Pancreas (tissue), 10 donors: ENCODE measurements around the gene UGT2B15. TPM values are rescaled to one million over a fixed set of nuclear protein-coding genes. Genes with fewer than 3 reads are reported as not detected.
"Not testable (repeated sequence)": the region's sequence is repeated elsewhere in the genome, so short reads cannot be mapped to it uniquely, and the experiment has no call there.

Source experiments
- ATAC-seq, 4 donors: fragments of 200-7000 bp; cut with Tn5 transposase; one replicate each; pipeline versions ENCODE4 v1.8.0 to v1.9.1; 2020; ENCODE audit warnings: mild to moderate bottlenecking in 4 of 4, moderate library complexity in 4 of 4
- DNase-seq, 6 donors: peaks; one replicate each; pipeline ENCODE4 v3.0.0-alpha.2; 2020
- FAIRE-seq: peaks from 2 replicates; lab custom pipeline; 2012; peaks lifted over from hg19 to GRCh38; lab: Jason Lieb, UNC
- H3K27ac ChIP-seq, 4 donors: fragments of 200-600 bp; sonication (generic); 1 replicate in 3 of 4; 2 replicates in 1 of 4; pipeline versions ENCODE4 v1.5.0 to v1.8.0; 2020
- H3K27me3 ChIP-seq, 4 donors: fragments of 200-600 bp; one replicate each; pipeline ENCODE4 v1.8.0; 2021
- H3K36me3 ChIP-seq, 3 donors: fragments of 200-600 bp; sonication (generic) in 1 of 3; one replicate each; pipeline versions ENCODE4 v1.5.0 to v1.8.0; 2020 to 2021
- H3K4me1 ChIP-seq, 3 donors: fragments of 200-600 bp; one replicate each; pipeline ENCODE4 v1.8.0; 2021
- H3K4me3 ChIP-seq, 4 donors: fragments of 200-600 bp; sonication (generic) in 2 of 4; one replicate each; pipeline versions ENCODE4 v1.5.0 to v1.8.0; 2020 to 2021
- H3K9me3 ChIP-seq, 4 donors: fragments of 200-600 bp; one replicate each; pipeline ENCODE4 v1.8.0; 2021
- CTCF ChIP-seq, 4 donors: fragments of 200-600 bp; sonication (generic) in 3 of 4; IDR thresholded peaks; one replicate each; pipeline versions ENCODE4 v1.5.0 to v1.8.0; 2021; ENCODE audit warnings: antibody characterized with exemption in 4 of 4
- WGBS, 2 donors: extraction: QIAGEN DNeasy Blood & Tissue Kit; methylation state at CpG; one replicate each; pipeline ENCODE4 v1.1.7; 2013; 5-methylcytosine and 5-hydroxymethylcytosine counted together
- intact Hi-C, 3 donors: fragments of 100-400 bp; cut with DNase I; formaldehyde crosslinking; loops; one replicate each; pipeline versions ENCODE4 v1.11.1 to v1.14.2; 2022
- polyA plus RNA-seq, 2 donors: library from polyadenylated mRNA; stranded (reverse); fragments of 200-250 nt; gene quantifications; one replicate each; pipeline ENCODE4 v1.2.3, GENCODE V29; 2013
- total RNA-seq, 6 donors: library from RNA; stranded (reverse); fragmentation: NEBNext Ultra II Directional in 4 of 6; extraction: Animal tissue kit (Norgen Biotek cat#: 25700) in 4 of 6; gene quantifications; one replicate each; pipeline versions ENCODE4 v1.2.1 to v1.2.4, GENCODE V29; 2021 to 2023
- donor health status: healthy with polysubstance abuse.
- donor health status: DM: no; HTN: no; CAD: no; lungs with moderate emphysema.
- donor health status: DM: no; HTN: no; CAD: no.
- donor health status: control.
- donor health status: control.
- donor health status: Bipolar disorder and iron deficiency.
- donor health status: DM: yes; HTN: yes; CAD: no.
- donor health status: DM: no; HTN: no; CAD: no.
- donor health status: DM: no; HTN: no; CAD: no.
- donor health status: DM: yes; HTN: yes; CAD: no.

UGT2B15 gene
- total and polyA plus RNA-seq, 8 donors: 4.1 to 55.5 (median 18.6) TPM

- H3K27ac ChIP-seq: no peak overlapping the region
- peaks cover 0 to 30% (median 15%) of the 10 kb centered on the region in 3 donors for H3K4me1 ChIP-seq
- no peaks in the 10 kb centered on the region for H3K36me3 ChIP-seq
- peak in 2 of 4 donors; percentile 25 to 52 for ATAC-seq
- no peak for TF ChIP-seq CTCF (IDR thresholded peaks at IDR 0.05)
- intact Hi-C loops: no loop called here
- no peaks in the 10 kb centered on the region for H3K27me3 ChIP-seq
- no peaks in the 10 kb centered on the region for H3K9me3 ChIP-seq
- H3K4me3 ChIP-seq: no peak overlapping the region
- DNase-seq: no peak
- peak; percentile 67 for FAIRE-seq
Observed at GRCh38 chr4:68658672-68659071, 11.8 kb downstream of the UGT2B15 start.

- Histone ChIP-seq H3K4me1 (peaks cover 0 to 46% (median 21%) of the 10 kb centered on the region in 3 donors), H3K27ac (peak overlapping the region in 2 of 4 donors; percentile 62 to 66)
- H3K4me3 ChIP-seq, H3K36me3 ChIP-seq, FAIRE-seq, intact Hi-C loops, H3K27me3 ChIP-seq, DNase-seq, H3K9me3 ChIP-seq: not testable (repeated sequence)
- ATAC-seq: peak in 2 of 4 donors; percentile 30 to 34
Observed at GRCh38 chr4:68657022-68657594, 13.3 kb downstream of the UGT2B15 start.

GRCh38 chr4:68656445-68656973 is 13.9 kb downstream of the UGT2B15 start:
- intact Hi-C loops, H3K4me3 ChIP-seq, FAIRE-seq, H3K36me3 ChIP-seq, DNase-seq, H3K27me3 ChIP-seq, H3K9me3 ChIP-seq: not testable (repeated sequence)
- 48 to 53% methylated on average over 2 of the region's 2 CpGs for WGBS, 2 donors
- peak in 3 of 4 donors; percentile 49 to 65 (median 59) for ATAC-seq
- H3K27ac ChIP-seq: peak overlapping the region in 2 of 4 donors; percentile 62 to 66
- peaks cover 0 to 49% (median 21%) of the 10 kb centered on the region in 3 donors for H3K4me1 ChIP-seq

- Histone ChIP-seq H3K27ac (peak overlapping the region in 2 of 4 donors; percentile 62 to 66), H3K4me1 (peaks cover 0 to 49% (median 21%) of the 10 kb centered on the region in 3 donors), H3K36me3 (no peaks in the 10 kb centered on the region), H3K27me3 (no peaks in the 10 kb centered on the region), H3K9me3 (no peaks in the 10 kb centered on the region), H3K4me3 (no peak overlapping the region)
- no peak for TF ChIP-seq CTCF (IDR thresholded peaks at IDR 0.05)
- 36 to 42% methylated on average over 3 of the region's 3 CpGs for WGBS, 2 donors
- intact Hi-C loops: no loop called here
- DNase-seq (no peak), FAIRE-seq (no peak), ATAC-seq (peak in 3 of 4 donors; percentile 68 to 78 (median 72))
Observed at GRCh38 chr4:68655764-68656444, 14.5 kb downstream of the UGT2B15 start.

GRCh38 chr4:68654946-68655721 is 15.3 kb downstream of the UGT2B15 start:
- peak; percentile 80 for FAIRE-seq
- 63 to 64% methylated on average over 5 of the region's 5 CpGs for WGBS, 2 donors

More at GRCh38 chr4:68654946-68655721, 15.3 kb downstream of the UGT2B15 start:
- Histone ChIP-seq H3K4me3 (no peak overlapping the region), H3K36me3 (no peaks in the 10 kb centered on the region), H3K27me3 (no peaks in the 10 kb centered on the region), H3K9me3 (no peaks in the 10 kb centered on the region), H3K4me1 (peaks cover 0 to 49% (median 21%) of the 10 kb centered on the region in 3 donors), H3K27ac (no peak overlapping the region)
- intact Hi-C loops: no loop called here
- DNase-seq (no peak), ATAC-seq (no peak)
- TF ChIP-seq CTCF (IDR thresholded peaks at IDR 0.05): no peak
